Testis (tissue), 3 donors: ENCODE data around the gene DLG2. TPM values are rescaled to one million over a fixed set of nuclear protein-coding genes. Genes with fewer than 3 reads are reported as not detected.

Experiments used
- DNase-seq: peaks from one replicate; pipeline ENCODE4 v3.0.0-alpha.2; 2019
- H3K27ac ChIP-seq, 2 donors: fragments of 200-600 bp; sonication (generic); one replicate each; pipeline ENCODE4 v1.5.1; 2019
- H3K27me3 ChIP-seq: fragments of 200-600 bp; sonication (generic); one replicate; pipeline ENCODE4 v1.5.1; 2019
- H3K36me3 ChIP-seq: fragments of 200-600 bp; sonication (generic); one replicate; pipeline ENCODE4 v1.5.1; 2017; ENCODE audit warnings: low read depth; ENCODE audit errors: missing control alignments
- H3K4me1 ChIP-seq: fragments of 200-600 bp; sonication (generic); one replicate; pipeline ENCODE4 v1.5.1; 2019
- H3K4me3 ChIP-seq, 2 donors: fragments of 200-600 bp; sonication (generic); one replicate each; pipeline ENCODE4 v1.5.1; 2017 to 2019
- H3K9me3 ChIP-seq: fragments of 200-600 bp; sonication (generic); one replicate; pipeline ENCODE4 v1.5.1; 2017
- CTCF ChIP-seq, 3 experiments: fragments of 450-650 bp in 2 of 3; fragments of 200-600 bp in 1 of 3; sonication (generic) in 1 of 3; IDR thresholded peaks; one replicate each; pipeline ENCODE4 v1.5.1; 2016 to 2019; ENCODE audit warnings: antibody characterized with exemption in 3 of 3, mild to moderate bottlenecking in 2 of 3, moderate library complexity in 1 of 3
- POLR2A ChIP-seq: fragments of 450-650 bp; IDR thresholded peaks from one replicate; pipeline ENCODE4 v1.6.1; 2017; ENCODE audit warnings: antibody characterized with exemption, mild to moderate bottlenecking, moderate library complexity
- WGBS, 2 donors: methylation state at CpG; one replicate each; pipeline ENCODE4 v1.1.5; 2018; 5-methylcytosine and 5-hydroxymethylcytosine counted together
- intact Hi-C: fragments of 100-400 bp; cut with DNase I; formaldehyde crosslinking; loops from one replicate; pipeline ENCODE4 v1.15.1; 2023; ENCODE audit warnings: low total_unique reads
- polyA plus RNA-seq: library from polyadenylated mRNA; stranded (reverse); fragments of 350-450 nt; fragmentation: Illumina TruSeq; extraction: RNeasy Lipid Tissue Mini Kit (QIAGEN cat#74804); gene quantifications from one replicate; pipeline ENCODE4 v1.2.3, GENCODE V29; 2014; ENCODE audit warnings: low read depth, low replicate concordance; ENCODE audit not compliant: insufficient read depth
- total RNA-seq, 2 donors: library from RNA; depleted of rRNA; stranded (reverse); fragments of >200 nt; gene quantifications; one replicate each; pipeline ENCODE4 v1.2.3, GENCODE V29; 2016

Gene DLG2
- total and polyA plus RNA-seq, 3 donors from 2014 or later = 13.8 to 23.0 (median 14.1) TPM

GRCh38 chr11:83569134-83569805, 2057.9 kb downstream of the DLG2 start:
- Histone ChIP-seq H3K9me3 (no peaks in the 10 kb centered on the region), H3K27ac (no peak overlapping the region), H3K27me3 (no peaks in the 10 kb centered on the region), H3K36me3 (no peaks in the 10 kb centered on the region), H3K4me1 (no peaks in the 10 kb centered on the region), H3K4me3 (no peak overlapping the region)
- no peak for TF ChIP-seq CTCF (IDR thresholded peaks at IDR 0.05)
- TF ChIP-seq POLR2A = no peak
- no peak for DNase-seq
- WGBS, 2 donors = 77 to 81% methylated on average over 1 of the region's 1 CpG
- intact Hi-C loops = no loop called here

GRCh38 chr11:83568516-83568915, 2058.6 kb downstream of the DLG2 start:
- no peaks in the 10 kb centered on the region for H3K36me3 ChIP-seq
- no peaks in the 10 kb centered on the region for H3K27me3 ChIP-seq
- TF ChIP-seq POLR2A = no peak
- TF ChIP-seq CTCF (IDR thresholded peaks at IDR 0.05) = no peak
- H3K27ac ChIP-seq = no peak overlapping the region
- H3K4me1 ChIP-seq = no peaks in the 10 kb centered on the region
- no peak overlapping the region for H3K4me3 ChIP-seq
- 76 to 84% methylated on average over 2 of the region's 2 CpGs for WGBS, 2 donors
- intact Hi-C loops = no loop called here
- H3K9me3 ChIP-seq = no peaks in the 10 kb centered on the region
- no peak for DNase-seq

GRCh38 chr11:83566950-83567349, 2060.2 kb downstream of the DLG2 start:
- H3K27me3 ChIP-seq = no peaks in the 10 kb centered on the region
- no peaks in the 10 kb centered on the region for H3K36me3 ChIP-seq
- H3K4me3 ChIP-seq = no peak overlapping the region
- H3K4me1 ChIP-seq = no peaks in the 10 kb centered on the region
- TF ChIP-seq CTCF (IDR thresholded peaks at IDR 0.05) (no peak), POLR2A (no peak)
- WGBS, 2 donors = 88 to 89% methylated on average over 4 of the region's 4 CpGs
- no peak for DNase-seq
- intact Hi-C loops = no loop called here
- H3K27ac ChIP-seq = no peak overlapping the region
- no peaks in the 10 kb centered on the region for H3K9me3 ChIP-seq

- Histone ChIP-seq H3K36me3 (no peaks in the 10 kb centered on the region), H3K9me3 (no peaks in the 10 kb centered on the region), H3K4me3 (no peak overlapping the region), H3K4me1 (no peaks in the 10 kb centered on the region), H3K27ac (no peak overlapping the region), H3K27me3 (no peaks in the 10 kb centered on the region)
- no peak for DNase-seq
- intact Hi-C loops = no loop called here
- WGBS, 2 donors = 95 to 100% methylated on average over 1 of the region's 1 CpG
- TF ChIP-seq CTCF (IDR thresholded peaks at IDR 0.05) (no peak), POLR2A (no peak)
These were observed 2062.3 kb downstream of the DLG2 start for GRCh38 chr11:83564870-83565269.

GRCh38 chr11:83558281-83558680, 2068.9 kb downstream of the DLG2 start:
- WGBS, 2 donors = 85 to 95% methylated on average over 2 of the region's 2 CpGs

More at GRCh38 chr11:83558281-83558680, 2068.9 kb downstream of the DLG2 start:
- no peak overlapping the region for H3K27ac ChIP-seq
- TF ChIP-seq CTCF (IDR thresholded peaks at IDR 0.05) = no peak
- no peak for TF ChIP-seq POLR2A
- no peaks in the 10 kb centered on the region for H3K9me3 ChIP-seq
- H3K4me3 ChIP-seq = no peak overlapping the region
- no peaks in the 10 kb centered on the region for H3K4me1 ChIP-seq
- no peak for DNase-seq
- H3K27me3 ChIP-seq = no peaks in the 10 kb centered on the region
- no peaks in the 10 kb centered on the region for H3K36me3 ChIP-seq
- intact Hi-C loops = no loop called here
